HUES6 (cell line): ENCODE measurements around the gene HOTAIR.
A peak's percentile ranks its signal among the peaks of the same experiment; 100 is the strongest.

Experiments
- H3K27ac ChIP-seq: 2 replicates; pipeline ENCODE4 v1.7.0; 2013; ENCODE audit warnings: low read depth, mild to moderate bottlenecking, low read length, inconsistent platforms
- H3K27me3 ChIP-seq: 2 replicates; pipeline ENCODE4 v1.6.1; 2013; ENCODE audit warnings: low read length; ENCODE audit not compliant: control insufficient read depth, insufficient read depth
- H3K36me3 ChIP-seq: 2 replicates; pipeline ENCODE4 v1.6.1; 2013; ENCODE audit warnings: low read length; ENCODE audit not compliant: control insufficient read depth, insufficient read depth
- H3K4me1 ChIP-seq: 2 replicates; pipeline ENCODE4 v1.6.1; 2013; ENCODE audit warnings: low read length; ENCODE audit not compliant: control insufficient read depth, insufficient read depth
- H3K4me3 ChIP-seq: 2 replicates; pipeline ENCODE4 v1.5.1; 2013; ENCODE audit warnings: low read depth, low read length
- H3K9ac ChIP-seq: one replicate; pipeline ENCODE4 v1.6.1; 2013; ENCODE audit warnings: mild to moderate bottlenecking, low read length
- H3K9me3 ChIP-seq: 2 replicates; pipeline ENCODE4 v1.6.1; 2013; ENCODE audit warnings: low read depth, low read length; ENCODE audit not compliant: control insufficient read depth, insufficient read depth

HOTAIR gene

GRCh38 chr12:53974084-53975063 is at the start of gene HOTAIR:
HOTAIR (minus strand) TSS chr12:53974954.
- H3K9ac ChIP-seq = peak within 1 kb of the TSS; percentile 4
- peaks cover 100% of the 10 kb centered on the region for H3K27me3 ChIP-seq
- no peaks in the 10 kb centered on the region for H3K9me3 ChIP-seq
- peaks cover 6% of the 10 kb centered on the region; the same call in 1 of the 2 replicates for H3K4me1 ChIP-seq
- H3K4me3 ChIP-seq = peak within 1 kb of the TSS; percentile 38
- H3K27ac ChIP-seq = no peak within 1 kb of the TSS
- H3K36me3 ChIP-seq = no peaks in the 10 kb centered on the region

GRCh38 chr12:54024127-54024526 is 49.4 kb upstream of the HOTAIR start:
- Histone ChIP-seq H3K9me3 (no peaks in the 10 kb centered on the region), H3K9ac (peak overlapping the region; percentile 60), H3K4me1 (peaks cover 19% of the 10 kb centered on the region; the same call in 1 of the 2 replicates), H3K4me3 (no peak overlapping the region; the same call in 1 of the 2 replicates), H3K27me3 (peaks cover 100% of the 10 kb centered on the region), H3K36me3 (no peaks in the 10 kb centered on the region), H3K27ac (no peak overlapping the region)

GRCh38 chr12:54022960-54023884 is 48.5 kb upstream of the HOTAIR start:
- Histone ChIP-seq H3K4me3 (peak overlapping the region; percentile 12; the same call in 1 of the 2 replicates), H3K4me1 (peaks cover 19% of the 10 kb centered on the region), H3K27me3 (peaks cover 100% of the 10 kb centered on the region)

GRCh38 chr12:54021432-54022013 is 46.8 kb upstream of the HOTAIR start:
- H3K27ac ChIP-seq = no peak overlapping the region; the same call in 1 of the 2 replicates
- H3K36me3 ChIP-seq = no peaks in the 10 kb centered on the region
- no peaks in the 10 kb centered on the region for H3K9me3 ChIP-seq
- peaks cover 100% of the 10 kb centered on the region for H3K27me3 ChIP-seq
- H3K4me1 ChIP-seq = peaks cover 28% of the 10 kb centered on the region
- peak overlapping the region; percentile 88 for H3K9ac ChIP-seq
- H3K4me3 ChIP-seq = peak overlapping the region; percentile 45; the same call in 1 of the 2 replicates

More at GRCh38 chr12:54022960-54023884, 48.5 kb upstream of the HOTAIR start:
- Histone ChIP-seq H3K27ac (no peak overlapping the region; the same call in 1 of the 2 replicates), H3K9ac (peak overlapping the region; percentile 70), H3K36me3 (no peaks in the 10 kb centered on the region), H3K9me3 (no peaks in the 10 kb centered on the region)

- Histone ChIP-seq H3K36me3 (no peaks in the 10 kb centered on the region), H3K9me3 (no peaks in the 10 kb centered on the region), H3K4me3 (peak overlapping the region; percentile 45; the same call in 1 of the 2 replicates), H3K27ac (no peak overlapping the region; the same call in 1 of the 2 replicates), H3K4me1 (peaks cover 25% of the 10 kb centered on the region), H3K9ac (peak overlapping the region; percentile 88), H3K27me3 (peaks cover 100% of the 10 kb centered on the region)
These were observed 46.0 kb upstream of the HOTAIR start for GRCh38 chr12:54020591-54021405.

- no peak overlapping the region; the same call in 1 of the 2 replicates for H3K27ac ChIP-seq
- no peaks in the 10 kb centered on the region for H3K9me3 ChIP-seq
- peaks cover 24% of the 10 kb centered on the region for H3K4me1 ChIP-seq
- peak overlapping the region; percentile 45; the same call in 1 of the 2 replicates for H3K4me3 ChIP-seq
- H3K27me3 ChIP-seq = peaks cover 100% of the 10 kb centered on the region
- peak overlapping the region; percentile 88 for H3K9ac ChIP-seq
- no peaks in the 10 kb centered on the region for H3K36me3 ChIP-seq
These were observed 45.3 kb upstream of the HOTAIR start for GRCh38 chr12:54019924-54020590.

GRCh38 chr12:54019091-54019811 is 44.5 kb upstream of the HOTAIR start:
- Histone ChIP-seq H3K4me3 (peak overlapping the region; percentile 61), H3K9ac (peak overlapping the region; percentile 88), H3K9me3 (no peaks in the 10 kb centered on the region), H3K4me1 (peaks cover 24% of the 10 kb centered on the region), H3K27ac (no peak overlapping the region), H3K27me3 (peaks cover 100% of the 10 kb centered on the region), H3K36me3 (no peaks in the 10 kb centered on the region)

GRCh38 chr12:54018468-54018984 is 43.8 kb upstream of the HOTAIR start:
- no peaks in the 10 kb centered on the region for H3K36me3 ChIP-seq
- H3K9ac ChIP-seq = peak overlapping the region; percentile 90
- no peaks in the 10 kb centered on the region for H3K9me3 ChIP-seq
- peaks cover 24% of the 10 kb centered on the region for H3K4me1 ChIP-seq
- peaks cover 100% of the 10 kb centered on the region for H3K27me3 ChIP-seq
- H3K27ac ChIP-seq = peak overlapping the region; percentile 4; the same call in 1 of the 2 replicates
- peak overlapping the region; percentile 61 for H3K4me3 ChIP-seq
